IMR-90 (cell line): Measurements from ENCODE around the gene OOSP1.

ENCODE experiments used
- MAZ ChIP-seq: IDR thresholded peaks from 2 replicates; pipeline ENCODE4 v1.6.1; 2012; ENCODE audit warnings: low read depth, mild to moderate bottlenecking, low read length, improper control_type of control experiment, moderate library complexity, borderline replicate concordance
- TF ChIP-seq, protein P1 (sequence below): conservative IDR thresholded peaks from 2 replicates; pipeline ENCODE4 v1.5.1; 2012; ENCODE audit warnings: mild to moderate bottlenecking, low read depth, low read length, improper control_type of control experiment

DNA sequence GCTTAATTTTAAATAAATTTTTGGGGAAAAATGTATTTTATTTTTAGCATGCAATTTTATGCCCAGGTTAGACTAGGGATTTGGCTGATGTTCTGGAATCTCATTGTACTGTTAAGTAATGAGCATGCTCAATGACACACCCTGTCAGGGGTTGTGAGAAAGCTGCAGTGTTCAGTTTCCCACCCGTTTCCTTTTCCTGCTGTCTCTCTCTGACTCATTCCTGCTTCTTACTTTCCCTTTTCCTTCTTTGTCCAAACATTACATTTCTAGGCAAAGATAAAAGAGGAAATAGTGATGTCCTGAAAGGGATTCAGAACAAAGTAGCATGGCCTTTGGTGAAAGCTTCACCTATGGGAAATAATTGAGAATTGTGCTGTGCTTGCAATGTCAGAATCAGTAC, 36.9 kb upstream of the OOSP1 start:
- TF ChIP-seq, protein P1, sequence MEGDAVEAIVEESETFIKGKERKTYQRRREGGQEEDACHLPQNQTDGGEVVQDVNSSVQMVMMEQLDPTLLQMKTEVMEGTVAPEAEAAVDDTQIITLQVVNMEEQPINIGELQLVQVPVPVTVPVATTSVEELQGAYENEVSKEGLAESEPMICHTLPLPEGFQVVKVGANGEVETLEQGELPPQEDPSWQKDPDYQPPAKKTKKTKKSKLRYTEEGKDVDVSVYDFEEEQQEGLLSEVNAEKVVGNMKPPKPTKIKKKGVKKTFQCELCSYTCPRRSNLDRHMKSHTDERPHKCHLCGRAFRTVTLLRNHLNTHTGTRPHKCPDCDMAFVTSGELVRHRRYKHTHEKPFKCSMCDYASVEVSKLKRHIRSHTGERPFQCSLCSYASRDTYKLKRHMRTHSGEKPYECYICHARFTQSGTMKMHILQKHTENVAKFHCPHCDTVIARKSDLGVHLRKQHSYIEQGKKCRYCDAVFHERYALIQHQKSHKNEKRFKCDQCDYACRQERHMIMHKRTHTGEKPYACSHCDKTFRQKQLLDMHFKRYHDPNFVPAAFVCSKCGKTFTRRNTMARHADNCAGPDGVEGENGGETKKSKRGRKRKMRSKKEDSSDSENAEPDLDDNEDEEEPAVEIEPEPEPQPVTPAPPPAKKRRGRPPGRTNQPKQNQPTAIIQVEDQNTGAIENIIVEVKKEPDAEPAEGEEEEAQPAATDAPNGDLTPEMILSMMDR, result no peak
- TF ChIP-seq MAZ, result no peak
